K562 (cell line): Measurements from ENCODE around the gene PID1. TPM values are rescaled to one million over a fixed set of nuclear protein-coding genes. Genes with fewer than 3 reads are reported as not detected.

Source experiments
- ATAC-seq: fragments of 200-7000 bp; cut with Tn5 transposase; 3 replicates; pipeline ENCODE4 v1.9.1; 2020; ENCODE audit warnings: moderate library complexity
- BruUV-seq: library from RNA; stranded (reverse); fragments of 400-500 nt; replicated peaks from 2 replicates; lab custom pipeline; 2021; lab: Mats Ljungman, UMichigan
- CTCF ChIA-PET: fragments of 300-600 bp; formaldehyde crosslinking; extraction: SDS; loops from one replicate; lab custom pipeline; 2021; ENCODE audit warnings: low intra/inter-chr PET ratio; lab: Yijun Ruan, JAX
- POLR2A ChIA-PET: fragments of 300-600, 350-650 bp; sonication (Branson Sonifier 250); formaldehyde crosslinking; extraction: SDS; loops from one replicate; lab custom pipeline; 2021; ENCODE audit warnings: antibody characterized with exemption, inconsistent platforms; lab: Yijun Ruan, JAX
- DNase-seq, 4 experiments: peaks; one replicate each; pipeline versions ENCODE4 v3.0.0 to v3.0.0-alpha.2; 2011 to 2018; ENCODE audit warnings: low spot score in 3 of 4, mixed read lengths in 3 of 4; ENCODE audit errors: extremely low read depth in 1 of 4
- FAIRE-seq: peaks from 2 replicates; lab custom pipeline; 2011; peaks lifted over from hg19 to GRCh38; lab: Jason Lieb, UNC
- H2AFZ ChIP-seq: 2 replicates; pipeline ENCODE4 v1.6.0; 2011; ENCODE audit warnings: low read depth, low read length, control low read depth, inconsistent platforms
- H3K27ac ChIP-seq: fragments of 200-600 bp; 3 replicates; pipeline ENCODE4 v1.8.0; 2011; ENCODE audit warnings: low read depth, mild to moderate bottlenecking, control low read depth, inconsistent platforms, low read length, moderate library complexity, mixed read lengths; ENCODE audit errors: extremely low read depth
- H3K27me3 ChIP-seq, 2 experiments: fragments of 300-600 bp in 1 of 2; 2 replicates in 1 of 2; 3 replicates in 1 of 2; pipeline versions ENCODE4 v1.6.0 to v1.8.0; 2011; ENCODE audit warnings: inconsistent platforms in 2 of 2, low read length in 2 of 2, mild to moderate bottlenecking in 1 of 2, mixed read lengths in 1 of 2, moderate library complexity in 1 of 2; ENCODE audit not compliant: control insufficient read depth in 2 of 2, insufficient read depth in 2 of 2
- H3K36me3 ChIP-seq: fragments of 300-600 bp; 3 replicates; pipeline ENCODE4 v1.8.0; 2011; ENCODE audit warnings: mild to moderate bottlenecking, low read length, inconsistent platforms; ENCODE audit not compliant: control insufficient read depth, insufficient read depth
- H3K4me1 ChIP-seq, 2 experiments: fragments of 200-600 bp in 1 of 2; replicated peaks in 1 of 2; 2 replicates in 1 of 2; 3 replicates in 1 of 2; pipeline versions ENCODE4 v1.5.1 to v1.8.0; 2011; ENCODE audit warnings: inconsistent platforms in 2 of 2, low read length in 2 of 2, mild to moderate bottlenecking in 1 of 2, mixed read lengths in 1 of 2, moderate library complexity in 1 of 2; ENCODE audit not compliant: control insufficient read depth in 2 of 2, insufficient read depth in 2 of 2
- H3K4me2 ChIP-seq: 2 replicates; pipeline ENCODE4 v1.6.1; 2011; ENCODE audit warnings: low read length, control low read depth, inconsistent platforms, mixed read lengths; ENCODE audit not compliant: insufficient read depth
- H3K4me3 ChIP-seq: fragments of 200-600 bp; sonication (generic), shearing (Covaris generic); 2 replicates; pipeline ENCODE4 v1.5.1; 2016; ENCODE audit warnings: control low read depth, inconsistent platforms
- H3K79me2 ChIP-seq: fragments of 200-600 bp; 3 replicates; pipeline ENCODE4 v1.8.0; 2011; ENCODE audit warnings: low read length, inconsistent platforms; ENCODE audit not compliant: control insufficient read depth, insufficient read depth
- H3K9ac ChIP-seq, 2 experiments: 2 replicates each; pipeline versions ENCODE4 v1.6.0 to v1.6.1; 2011; ENCODE audit warnings: low read depth in 2 of 2, low read length in 2 of 2, control low read depth in 1 of 2, inconsistent platforms in 1 of 2, mild to moderate bottlenecking in 1 of 2, mixed read lengths in 1 of 2; ENCODE audit not compliant: insufficient read depth in 1 of 2
- H3K9me1 ChIP-seq: one replicate; pipeline ENCODE4 v1.6.0; 2011; ENCODE audit warnings: inconsistent platforms, mild to moderate bottlenecking, low read length, moderate library complexity; ENCODE audit not compliant: control insufficient read depth, insufficient read depth
- H3K9me3 ChIP-seq: replicated peaks from 2 replicates; pipeline ENCODE4 v1.5.1; 2011; ENCODE audit warnings: low read depth, low read length, inconsistent platforms; ENCODE audit not compliant: control insufficient read depth, insufficient read depth
- H4K20me1 ChIP-seq: replicated peaks from 2 replicates; pipeline ENCODE4 v1.6.1; 2011; ENCODE audit warnings: low read length, inconsistent platforms, mixed read lengths; ENCODE audit not compliant: control insufficient read depth, insufficient read depth
- ERF ChIP-seq: fragments of 450-650 bp; formaldehyde crosslinking; IDR thresholded peaks from 2 replicates; pipeline ENCODE4 v1.4.0; 2020; ENCODE audit warnings: mild to moderate bottlenecking, mixed read lengths
- SAFB2 ChIP-seq: fragments of 200-400 bp; formaldehyde crosslinking; IDR thresholded peaks from 2 replicates; pipeline ENCODE4 v1.6.1; 2018; ENCODE audit warnings: borderline replicate concordance, low read length, low read depth, moderate library complexity; ENCODE audit not compliant: severe bottlenecking
- SUPT5H ChIP-seq: fragments of 450-650 bp; IDR thresholded peaks from 2 replicates; pipeline ENCODE4 v1.6.1; 2016
- TAF15 ChIP-seq: fragments of 200-400 bp; formaldehyde crosslinking; IDR thresholded peaks from 2 replicates; pipeline ENCODE4 v1.6.1; 2017; ENCODE audit warnings: mild to moderate bottlenecking, low read depth, low read length, moderate library complexity
- TAL1 ChIP-seq: fragments of 450-650 bp; IDR thresholded peaks from 2 replicates; pipeline ENCODE4 v1.6.1; 2016; ENCODE audit warnings: mild to moderate bottlenecking
- ZNF133 ChIP-seq: fragments of 250-450 bp; sonication (Bioruptor Pico); IDR thresholded peaks from 2 replicates; pipeline ENCODE4 v1.4.0; 2020; ENCODE audit warnings: mild to moderate bottlenecking
- ZNF232 ChIP-seq: sonication (generic); formaldehyde crosslinking; IDR thresholded peaks from 2 replicates; pipeline ENCODE4 v1.8.0; 2022; ENCODE audit warnings: mild to moderate bottlenecking, missing genetic modification reagents
- ZNF384 ChIP-seq: IDR thresholded peaks from 2 replicates; pipeline ENCODE4 v1.6.1; 2012; ENCODE audit warnings: low read depth, low read length, improper control_type of control experiment
- ZNF41 ChIP-seq: fragments of 250-450 bp; sonication (Bioruptor Pico); conservative IDR thresholded peaks from 2 replicates; pipeline ENCODE4 v1.4.0; 2020; ENCODE audit warnings: mild to moderate bottlenecking
- ZNF444 ChIP-seq: fragments of 250-450 bp; sonication (Bioruptor Pico); IDR thresholded peaks from 2 replicates; pipeline ENCODE4 v1.4.0; 2020; ENCODE audit warnings: mild to moderate bottlenecking, moderate library complexity
- WGBS: fragments of 100-300 bp; shearing (Covaris generic); methylation state at CpG from one replicate; pipeline ENCODE4 v1.1.6; 2016; ENCODE audit warnings: low coverage, mixed read lengths; ENCODE audit not compliant: insufficient coverage; ENCODE audit errors: missing lambda C conversion rate; 5-methylcytosine and 5-hydroxymethylcytosine counted together
- in situ Hi-C: fragments of 300-500 bp; cut with MboI; formaldehyde crosslinking; loops from 4 replicates; pipeline ENCODE4 v1.15.0; 2018; ENCODE audit warnings: inconsistent platforms, mixed read lengths
- intact Hi-C: fragments of 100-400 bp; cut with micrococcal nuclease; formaldehyde crosslinking; loops from 2 replicates; pipeline ENCODE4 v1.14.2; 2022
- polyA plus RNA-seq, 8 experiments: library from polyadenylated mRNA; depleted of rRNA in 4 of 8; stranded (reverse) in 5 of 8; unstranded in 3 of 8; fragments of >200 nt; fragmentation: Nextera tagmentation in 2 of 8; fragmentation: Illumina TruSeq in 1 of 8; extraction: Ambion mirVana in 2 of 8; extraction: Trizol in 1 of 8; gene quantifications; 2 replicates each; pipeline versions ENCODE4 v1.2.1 to v1.2.3, GENCODE V29; 2011 to 2014; ENCODE audit warnings: inconsistent platforms in 1 of 8, missing spikeins in 1 of 8
- total RNA-seq, 7 experiments: library from RNA; depleted of rRNA in 6 of 7; stranded (reverse); fragments of >200 nt in 6 of 7; fragmentation: Illumina TruSeq in 2 of 7; extraction: Trizol in 2 of 7; gene quantifications; 2 replicates each; pipeline versions ENCODE4 v1.2.1 to v1.2.3, GENCODE V29; 2011 to 2021; ENCODE audit warnings: low replicate concordance in 1 of 7
- TF ChIP-seq, protein P1 (sequence below), 2 experiments: IDR thresholded peaks; 2 replicates each; pipeline ENCODE4 v1.6.1; 2012; ENCODE audit warnings: improper control_type of control experiment in 2 of 2, low read depth in 2 of 2, low read length in 2 of 2, borderline replicate concordance in 1 of 2

The PID1 gene
- total and polyA plus RNA-seq, 9 of the 15 experiments (the other 6 are each of a cell fraction or from before 2014, with no cell fraction given) = not detected

DNA sequence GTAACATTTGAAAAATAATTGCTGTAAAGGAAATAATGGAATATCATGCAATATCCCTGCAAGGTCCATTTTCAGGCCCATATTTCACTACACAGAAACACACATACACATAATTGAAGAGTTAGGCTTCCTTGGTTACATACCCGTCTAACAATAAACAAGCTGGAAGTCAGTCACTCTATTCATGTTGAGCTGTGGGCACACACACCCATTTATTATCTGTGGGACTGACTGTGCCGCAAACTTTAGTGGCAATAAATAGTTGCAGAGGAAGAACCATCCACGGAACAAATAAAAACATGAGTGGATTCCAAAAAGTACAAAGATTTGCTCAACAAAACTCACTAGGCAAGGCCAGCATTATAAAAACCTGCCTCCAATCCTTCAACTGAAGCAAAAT lies 24.8 kb downstream of the PID1 start (continued):
- TF ChIP-seq SAFB2 (no peak), ZNF384 (no peak), ERF (CRISPR knock-in tag) (no peak), SUPT5H (no peak), ZNF41 (CRISPR knock-in tag) (no peak), ZNF232 (CRISPR knock-in tag) (no peak), TAL1 (no peak)

DNA sequence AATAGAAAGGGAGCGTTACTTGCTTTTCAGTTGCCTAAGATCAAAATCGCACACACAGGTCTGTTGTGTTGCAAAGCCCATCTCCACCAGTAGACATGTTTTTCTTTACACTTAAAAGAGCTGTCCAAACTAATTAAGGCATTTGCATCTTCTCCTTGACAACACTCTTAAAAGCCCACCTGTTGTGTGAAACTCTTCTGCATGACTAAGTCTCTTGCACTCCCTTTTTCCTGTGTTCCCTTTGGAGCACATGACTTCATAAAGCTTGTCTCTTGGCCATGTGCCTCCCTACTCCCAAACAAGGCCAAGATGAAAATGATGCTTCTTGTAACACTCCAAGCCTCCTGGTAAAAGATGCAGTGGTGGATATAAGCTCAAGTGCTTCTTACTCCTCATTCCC lies 26.1 kb downstream of the PID1 start:
- no peak overlapping the region for H3K4me2 ChIP-seq
- no peak overlapping the region for H3K4me3 ChIP-seq
- BruUV-seq = no TSS peak
- H3K9me1 ChIP-seq = no peaks in the 10 kb centered on the region
- intact Hi-C loops = no loop called here
- ChIA-PET CTCF (no interaction called here), POLR2A (no interaction called here)
- no peak overlapping the region for H3K9ac ChIP-seq
- TF ChIP-seq ZNF444 (CRISPR knock-in tag) (no peak), TAF15 (no peak), ZNF133 (CRISPR knock-in tag) (no peak)
- TF ChIP-seq, protein P1, sequence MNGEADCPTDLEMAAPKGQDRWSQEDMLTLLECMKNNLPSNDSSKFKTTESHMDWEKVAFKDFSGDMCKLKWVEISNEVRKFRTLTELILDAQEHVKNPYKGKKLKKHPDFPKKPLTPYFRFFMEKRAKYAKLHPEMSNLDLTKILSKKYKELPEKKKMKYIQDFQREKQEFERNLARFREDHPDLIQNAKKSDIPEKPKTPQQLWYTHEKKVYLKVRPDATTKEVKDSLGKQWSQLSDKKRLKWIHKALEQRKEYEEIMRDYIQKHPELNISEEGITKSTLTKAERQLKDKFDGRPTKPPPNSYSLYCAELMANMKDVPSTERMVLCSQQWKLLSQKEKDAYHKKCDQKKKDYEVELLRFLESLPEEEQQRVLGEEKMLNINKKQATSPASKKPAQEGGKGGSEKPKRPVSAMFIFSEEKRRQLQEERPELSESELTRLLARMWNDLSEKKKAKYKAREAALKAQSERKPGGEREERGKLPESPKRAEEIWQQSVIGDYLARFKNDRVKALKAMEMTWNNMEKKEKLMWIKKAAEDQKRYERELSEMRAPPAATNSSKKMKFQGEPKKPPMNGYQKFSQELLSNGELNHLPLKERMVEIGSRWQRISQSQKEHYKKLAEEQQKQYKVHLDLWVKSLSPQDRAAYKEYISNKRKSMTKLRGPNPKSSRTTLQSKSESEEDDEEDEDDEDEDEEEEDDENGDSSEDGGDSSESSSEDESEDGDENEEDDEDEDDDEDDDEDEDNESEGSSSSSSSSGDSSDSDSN (IDR thresholded peaks at IDR 0.05; ENCODE audit: borderline replicate concordance in 1 of 2, low read depth in 2 of 2, low read length in 2 of 2) = no peak
- H3K27me3 ChIP-seq = no peaks in the 10 kb centered on the region
- no peak overlapping the region for H2AFZ ChIP-seq
- H3K27ac ChIP-seq = no peak overlapping the region
- H3K36me3 ChIP-seq = no peaks in the 10 kb centered on the region
- FAIRE-seq (no peak), ATAC-seq (no peak), DNase-seq (no peak)
- no peaks in the 10 kb centered on the region for H4K20me1 ChIP-seq
- 0% methylated on average over 1 of the region's 2 CpGs for WGBS
- no peaks in the 10 kb centered on the region for H3K79me2 ChIP-seq
- no peaks in the 10 kb centered on the region for H3K9me3 ChIP-seq
- H3K4me1 ChIP-seq = no peaks in the 10 kb centered on the region
- in situ Hi-C loops = no loop called here
